ENCODE measurements around the gene PEPD.

- TF ChIP-seq, protein P1, sequence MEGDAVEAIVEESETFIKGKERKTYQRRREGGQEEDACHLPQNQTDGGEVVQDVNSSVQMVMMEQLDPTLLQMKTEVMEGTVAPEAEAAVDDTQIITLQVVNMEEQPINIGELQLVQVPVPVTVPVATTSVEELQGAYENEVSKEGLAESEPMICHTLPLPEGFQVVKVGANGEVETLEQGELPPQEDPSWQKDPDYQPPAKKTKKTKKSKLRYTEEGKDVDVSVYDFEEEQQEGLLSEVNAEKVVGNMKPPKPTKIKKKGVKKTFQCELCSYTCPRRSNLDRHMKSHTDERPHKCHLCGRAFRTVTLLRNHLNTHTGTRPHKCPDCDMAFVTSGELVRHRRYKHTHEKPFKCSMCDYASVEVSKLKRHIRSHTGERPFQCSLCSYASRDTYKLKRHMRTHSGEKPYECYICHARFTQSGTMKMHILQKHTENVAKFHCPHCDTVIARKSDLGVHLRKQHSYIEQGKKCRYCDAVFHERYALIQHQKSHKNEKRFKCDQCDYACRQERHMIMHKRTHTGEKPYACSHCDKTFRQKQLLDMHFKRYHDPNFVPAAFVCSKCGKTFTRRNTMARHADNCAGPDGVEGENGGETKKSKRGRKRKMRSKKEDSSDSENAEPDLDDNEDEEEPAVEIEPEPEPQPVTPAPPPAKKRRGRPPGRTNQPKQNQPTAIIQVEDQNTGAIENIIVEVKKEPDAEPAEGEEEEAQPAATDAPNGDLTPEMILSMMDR (IDR thresholded peaks at IDR 0.05; ENCODE audit: low read depth, low read length, missing input control), result no peak
- no peak for TF ChIP-seq SP1 (IDR thresholded peaks at IDR 0.05)
- TF ChIP-seq, protein P2, sequence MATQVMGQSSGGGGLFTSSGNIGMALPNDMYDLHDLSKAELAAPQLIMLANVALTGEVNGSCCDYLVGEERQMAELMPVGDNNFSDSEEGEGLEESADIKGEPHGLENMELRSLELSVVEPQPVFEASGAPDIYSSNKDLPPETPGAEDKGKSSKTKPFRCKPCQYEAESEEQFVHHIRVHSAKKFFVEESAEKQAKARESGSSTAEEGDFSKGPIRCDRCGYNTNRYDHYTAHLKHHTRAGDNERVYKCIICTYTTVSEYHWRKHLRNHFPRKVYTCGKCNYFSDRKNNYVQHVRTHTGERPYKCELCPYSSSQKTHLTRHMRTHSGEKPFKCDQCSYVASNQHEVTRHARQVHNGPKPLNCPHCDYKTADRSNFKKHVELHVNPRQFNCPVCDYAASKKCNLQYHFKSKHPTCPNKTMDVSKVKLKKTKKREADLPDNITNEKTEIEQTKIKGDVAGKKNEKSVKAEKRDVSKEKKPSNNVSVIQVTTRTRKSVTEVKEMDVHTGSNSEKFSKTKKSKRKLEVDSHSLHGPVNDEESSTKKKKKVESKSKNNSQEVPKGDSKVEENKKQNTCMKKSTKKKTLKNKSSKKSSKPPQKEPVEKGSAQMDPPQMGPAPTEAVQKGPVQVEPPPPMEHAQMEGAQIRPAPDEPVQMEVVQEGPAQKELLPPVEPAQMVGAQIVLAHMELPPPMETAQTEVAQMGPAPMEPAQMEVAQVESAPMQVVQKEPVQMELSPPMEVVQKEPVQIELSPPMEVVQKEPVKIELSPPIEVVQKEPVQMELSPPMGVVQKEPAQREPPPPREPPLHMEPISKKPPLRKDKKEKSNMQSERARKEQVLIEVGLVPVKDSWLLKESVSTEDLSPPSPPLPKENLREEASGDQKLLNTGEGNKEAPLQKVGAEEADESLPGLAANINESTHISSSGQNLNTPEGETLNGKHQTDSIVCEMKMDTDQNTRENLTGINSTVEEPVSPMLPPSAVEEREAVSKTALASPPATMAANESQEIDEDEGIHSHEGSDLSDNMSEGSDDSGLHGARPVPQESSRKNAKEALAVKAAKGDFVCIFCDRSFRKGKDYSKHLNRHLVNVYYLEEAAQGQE (IDR thresholded peaks at IDR 0.05), result no peak
Observed at GRCh38 chr19:33397536-33398360, 123.8 kb downstream of the PEPD start.

Measured in liver (tissue), 3 donors.